HG03159 (cell line): ENCODE measurements around the gene ITGA2.

Source experiments
- ATAC-seq: cut with Tn5 transposase; IDR thresholded peaks from one replicate; pipeline ENCODE4 v1.9.1; 2021; ENCODE audit warnings: mild to moderate bottlenecking, moderate library complexity; ENCODE audit not compliant: unreplicated experiment

The ITGA2 gene

GRCh38 chr5:53017383-53017782, 28.2 kb downstream of the ITGA2 start:
- ATAC-seq: no peak

- no peak for ATAC-seq
Measured at GRCh38 chr5:53017794-53018391, 28.7 kb downstream of the ITGA2 start.

GRCh38 chr5:53019320-53019719, 30.2 kb downstream of the ITGA2 start:
- no peak for ATAC-seq

- ATAC-seq: no peak
Measured at GRCh38 chr5:53022930-53023511, 33.9 kb downstream of the ITGA2 start.

GRCh38 chr5:53023969-53024368, 34.8 kb downstream of the ITGA2 start:
- no peak for ATAC-seq

GRCh38 chr5:53024535-53024934, 35.4 kb downstream of the ITGA2 start:
- no peak for ATAC-seq

- ATAC-seq: no peak
Measured at GRCh38 chr5:53025487-53025886, 36.3 kb downstream of the ITGA2 start.

- ATAC-seq: no peak
Measured at GRCh38 chr5:53027913-53028312, 38.8 kb downstream of the ITGA2 start.

- no peak for ATAC-seq
Measured at GRCh38 chr5:53029608-53030007, 40.5 kb downstream of the ITGA2 start.

- no peak for ATAC-seq
Measured at GRCh38 chr5:53030893-53031292, 41.7 kb downstream of the ITGA2 start.

- ATAC-seq: no peak
Measured at GRCh38 chr5:53031695-53032096, 42.5 kb downstream of the ITGA2 start.

GRCh38 chr5:53032188-53032587, 43.0 kb downstream of the ITGA2 start:
- no peak for ATAC-seq

GRCh38 chr5:53034832-53035231, 45.7 kb downstream of the ITGA2 start:
- ATAC-seq: no peak

- peak; percentile 72 for ATAC-seq
Measured at GRCh38 chr5:53035868-53036381, 46.8 kb downstream of the ITGA2 start.

- no peak for ATAC-seq
Measured at GRCh38 chr5:53037141-53037859, 48.1 kb downstream of the ITGA2 start.

- ATAC-seq: no peak
Measured at GRCh38 chr5:53038196-53038847, 49.2 kb downstream of the ITGA2 start.

- ATAC-seq: no peak
Measured at GRCh38 chr5:53039855-53040254, 50.7 kb downstream of the ITGA2 start.

- ATAC-seq: peak; percentile 98
Measured at GRCh38 chr5:53041071-53041692, 52.0 kb downstream of the ITGA2 start.

GRCh38 chr5:53041740-53042139, 52.6 kb downstream of the ITGA2 start:
- ATAC-seq: no peak

- ATAC-seq: no peak
Measured at GRCh38 chr5:53045263-53045662, 56.1 kb downstream of the ITGA2 start.

GRCh38 chr5:53048248-53048647, 59.1 kb downstream of the ITGA2 start:
- ATAC-seq: no peak
